Stimulated activated CD4-positive, alpha-beta T cell treated with anti-CD3 and anti-CD28 coated beads, Interleukin-1b, Interleukin-23, amount 100 ng/mL, for 4 hours (primary cell): ENCODE data around the gene AQP1.

Experiments
- DNase-seq, 2 donors: peaks; one replicate each; pipeline ENCODE4 v3.0.0-alpha.2; 2020; ENCODE audit warnings: low read depth in 2 of 2

Gene AQP1

DNA sequence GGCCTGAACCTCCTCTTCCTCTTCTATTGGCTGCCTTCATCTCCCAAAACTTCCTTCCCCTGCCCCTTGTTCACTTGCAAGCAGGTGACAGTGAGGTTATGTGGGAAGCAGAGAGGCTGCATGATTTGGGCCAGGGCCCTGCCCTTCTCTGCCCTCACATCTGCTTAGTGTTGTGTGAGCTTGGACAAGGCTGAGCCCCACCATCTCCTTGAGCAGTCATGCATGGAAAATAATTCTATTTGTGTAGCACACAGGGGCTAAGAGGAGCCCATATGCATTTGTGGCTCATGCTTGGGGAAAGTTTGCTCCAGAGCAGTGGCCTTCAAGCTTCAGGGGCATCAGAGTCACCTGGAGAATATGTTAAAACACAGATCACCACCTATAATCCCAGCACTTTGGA is 26.8 kb upstream of the AQP1 start:
- DNase-seq, result no peak

- DNase-seq, result no peak
Observed at GRCh38 chr7:30886608-30887011, 25.0 kb upstream of the AQP1 start.

- DNase-seq, result no peak
Observed at GRCh38 chr7:30887464-30887872, 24.2 kb upstream of the AQP1 start.

DNA sequence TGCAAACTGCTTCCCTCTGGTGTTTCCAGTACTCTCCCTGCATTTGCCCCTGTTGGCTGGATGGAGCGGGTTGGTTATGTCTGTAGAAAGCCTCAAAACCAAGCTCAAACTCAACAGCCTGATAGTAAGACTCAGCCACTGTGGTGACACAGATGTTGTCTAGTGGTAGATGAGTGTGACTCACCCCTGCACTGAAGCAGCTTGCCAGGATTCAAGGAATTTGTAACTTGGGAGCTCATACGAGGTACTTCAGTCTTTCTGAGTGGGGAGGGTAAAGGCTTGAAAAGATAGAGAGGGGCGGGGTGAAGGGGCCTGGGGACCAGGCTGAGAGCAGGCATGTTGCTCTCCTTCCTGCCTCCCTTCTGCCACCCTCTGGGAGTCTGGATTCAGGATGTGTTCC is 22.9 kb upstream of the AQP1 start:
- DNase-seq, result no peak

DNA sequence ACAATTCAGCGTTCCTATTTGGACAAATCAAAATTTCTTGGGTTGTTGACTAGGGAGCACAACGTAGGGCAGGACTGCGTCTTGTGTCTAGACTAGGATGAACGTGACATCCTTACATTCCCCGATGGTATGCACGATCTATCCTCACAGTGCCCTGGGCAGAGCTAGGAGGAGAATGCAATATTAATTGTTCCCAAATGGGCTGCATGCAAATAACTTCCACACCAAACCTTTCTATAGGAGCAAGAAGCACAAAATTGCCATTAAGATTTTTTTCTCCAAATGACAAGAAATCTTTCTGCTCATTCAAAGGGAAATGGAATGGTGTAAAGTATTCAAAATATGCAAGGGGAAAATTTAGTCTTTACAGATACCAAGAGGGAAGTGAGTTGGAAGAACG is 21.4 kb upstream of the AQP1 start:
- no peak for DNase-seq

- DNase-seq, result no peak
Observed at GRCh38 chr7:30893357-30893756, 18.3 kb upstream of the AQP1 start.

- no peak for DNase-seq
Observed at GRCh38 chr7:30894009-30894408, 17.6 kb upstream of the AQP1 start.

GRCh38 chr7:30894866-30895605 is 16.6 kb upstream of the AQP1 start:
- DNase-seq, result no peak

DNA sequence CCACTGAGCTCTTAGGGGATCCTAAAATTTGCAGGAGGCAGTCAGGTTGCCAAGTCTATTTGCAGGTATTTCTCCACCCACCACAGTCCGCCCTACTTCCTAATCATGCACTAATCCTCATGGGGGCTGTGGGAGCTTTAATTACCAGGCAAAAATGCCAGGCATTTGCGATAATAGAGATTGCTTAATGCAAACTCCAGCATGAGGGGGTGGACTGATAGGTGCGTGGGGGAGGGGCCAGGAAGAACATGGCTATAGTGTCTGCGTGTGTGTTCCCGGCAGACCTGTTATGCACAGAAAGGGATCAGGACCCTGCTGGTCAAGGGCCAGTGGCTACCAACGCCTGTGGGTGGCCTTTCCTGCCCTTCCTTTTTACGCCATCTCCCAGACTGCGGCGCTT is 15.6 kb upstream of the AQP1 start:
- DNase-seq, result no peak

- no peak for DNase-seq
Observed at GRCh38 chr7:30896783-30897637, 14.6 kb upstream of the AQP1 start.

DNA sequence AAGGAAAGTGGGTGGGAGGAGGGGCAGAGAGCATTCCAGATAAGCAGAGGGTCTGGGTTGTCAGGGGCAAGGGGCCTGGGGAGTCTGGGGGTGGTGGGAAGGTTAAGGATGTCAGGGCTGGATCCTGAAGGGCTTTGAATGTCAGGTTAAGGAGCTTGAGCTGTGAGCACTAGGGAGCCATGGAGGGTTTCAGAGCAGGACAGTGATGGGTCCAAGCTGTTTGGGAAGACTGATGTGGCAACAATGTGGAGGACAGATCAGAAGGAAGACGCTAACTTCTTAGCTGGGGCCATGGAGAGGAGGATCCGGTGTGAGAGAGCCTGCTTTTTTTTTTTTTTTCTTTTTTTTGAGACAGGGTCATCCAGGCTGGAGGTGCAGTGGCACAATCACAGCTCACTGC is 13.9 kb upstream of the AQP1 start:
- no peak for DNase-seq

GRCh38 chr7:30898411-30898810 is 13.2 kb upstream of the AQP1 start:
- no peak for DNase-seq

DNA sequence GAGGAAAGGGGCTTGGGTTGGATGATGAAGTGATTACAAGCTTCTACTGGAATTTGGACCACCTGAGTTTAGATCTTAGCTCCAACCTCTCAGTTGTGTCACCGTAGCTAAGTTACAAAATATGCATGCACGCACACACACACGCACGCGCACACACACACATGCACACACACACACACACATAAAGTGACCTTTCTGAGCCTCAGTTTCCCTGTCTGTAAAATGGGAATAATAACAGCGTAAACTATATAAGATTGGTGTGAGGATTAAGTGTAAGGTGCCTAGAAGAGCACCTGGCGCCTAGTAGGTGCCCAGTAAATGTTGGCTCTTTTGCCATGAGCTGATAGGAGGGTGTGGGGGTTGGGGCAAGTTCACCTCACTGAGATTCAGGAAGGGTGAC is 12.6 kb upstream of the AQP1 start:
- no peak for DNase-seq

GRCh38 chr7:30899630-30900029 is 12.0 kb upstream of the AQP1 start:
- no peak for DNase-seq

DNA sequence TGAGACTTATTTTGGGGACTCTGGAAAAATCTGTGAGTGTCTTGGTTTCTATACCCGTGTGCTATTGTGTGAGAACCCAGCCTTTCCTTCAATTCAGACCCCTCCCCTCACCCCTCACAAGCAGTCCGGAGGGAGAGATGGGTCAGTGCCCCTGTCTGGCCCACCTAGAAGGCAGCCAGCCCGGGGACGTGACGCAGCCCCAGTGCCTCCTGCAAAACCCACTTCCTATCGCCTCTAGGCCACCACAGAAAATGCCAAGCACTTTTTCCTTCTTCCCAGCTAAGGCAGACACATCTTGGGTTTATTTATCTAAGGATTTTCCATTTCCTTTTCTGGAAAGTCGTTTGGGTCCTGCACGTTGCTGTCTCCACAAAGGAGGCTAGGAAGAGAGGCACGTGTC is 11.6 kb upstream of the AQP1 start:
- no peak for DNase-seq

GRCh38 chr7:30900803-30901362 is 10.8 kb upstream of the AQP1 start:
- no peak for DNase-seq

DNA sequence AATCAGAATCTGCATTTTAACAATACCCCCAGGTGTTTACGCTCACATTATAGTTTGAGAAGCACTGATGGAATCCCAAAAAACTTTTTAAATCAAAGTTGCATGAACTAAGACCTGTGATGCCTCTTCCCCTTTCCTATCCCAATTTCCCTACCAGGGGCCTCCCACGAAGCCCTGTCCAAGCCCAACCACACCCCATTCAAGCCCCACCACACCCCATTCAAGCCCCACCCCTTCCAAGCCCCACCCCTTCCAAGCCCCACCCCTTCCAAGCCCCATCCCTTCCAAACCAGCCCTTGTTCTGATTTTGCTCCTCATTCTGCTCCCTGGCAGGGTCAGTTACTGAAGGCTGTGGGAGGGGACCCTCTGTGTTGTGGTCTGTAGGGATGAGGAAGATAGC is 9.8 kb upstream of the AQP1 start:
- DNase-seq, result no peak

GRCh38 chr7:30902466-30902865 is 9.2 kb upstream of the AQP1 start:
- no peak for DNase-seq

- no peak for DNase-seq
Observed at GRCh38 chr7:30903146-30903545, 8.5 kb upstream of the AQP1 start.

- no peak for DNase-seq
Observed at GRCh38 chr7:30904561-30904960, 7.1 kb upstream of the AQP1 start.

GRCh38 chr7:30905078-30906012 is 6.3 kb upstream of the AQP1 start:
- DNase-seq, result no peak

DNA sequence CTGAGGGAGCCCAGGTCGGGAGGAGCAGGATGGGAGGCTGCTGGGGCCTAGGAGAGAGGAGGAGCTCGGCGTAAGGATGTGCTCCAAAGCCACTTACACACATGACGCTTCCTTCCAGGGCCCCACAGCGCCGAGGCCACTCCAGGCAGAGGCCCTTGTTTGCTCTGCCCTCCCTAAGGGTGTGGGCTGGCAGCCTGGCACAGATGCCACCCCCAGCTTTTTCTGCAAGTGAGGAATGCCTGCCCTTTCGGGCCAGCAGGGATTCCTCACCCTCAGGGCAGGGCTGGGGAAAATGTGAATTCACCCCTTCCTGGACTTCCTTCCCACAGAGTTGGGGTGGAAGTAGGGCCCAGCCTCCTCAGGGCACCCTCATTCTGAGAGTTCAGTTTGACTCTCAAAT is 5.6 kb upstream of the AQP1 start:
- DNase-seq, result no peak
